ENCODE measurements around the gene THSD4.

THSD4 gene

DNA sequence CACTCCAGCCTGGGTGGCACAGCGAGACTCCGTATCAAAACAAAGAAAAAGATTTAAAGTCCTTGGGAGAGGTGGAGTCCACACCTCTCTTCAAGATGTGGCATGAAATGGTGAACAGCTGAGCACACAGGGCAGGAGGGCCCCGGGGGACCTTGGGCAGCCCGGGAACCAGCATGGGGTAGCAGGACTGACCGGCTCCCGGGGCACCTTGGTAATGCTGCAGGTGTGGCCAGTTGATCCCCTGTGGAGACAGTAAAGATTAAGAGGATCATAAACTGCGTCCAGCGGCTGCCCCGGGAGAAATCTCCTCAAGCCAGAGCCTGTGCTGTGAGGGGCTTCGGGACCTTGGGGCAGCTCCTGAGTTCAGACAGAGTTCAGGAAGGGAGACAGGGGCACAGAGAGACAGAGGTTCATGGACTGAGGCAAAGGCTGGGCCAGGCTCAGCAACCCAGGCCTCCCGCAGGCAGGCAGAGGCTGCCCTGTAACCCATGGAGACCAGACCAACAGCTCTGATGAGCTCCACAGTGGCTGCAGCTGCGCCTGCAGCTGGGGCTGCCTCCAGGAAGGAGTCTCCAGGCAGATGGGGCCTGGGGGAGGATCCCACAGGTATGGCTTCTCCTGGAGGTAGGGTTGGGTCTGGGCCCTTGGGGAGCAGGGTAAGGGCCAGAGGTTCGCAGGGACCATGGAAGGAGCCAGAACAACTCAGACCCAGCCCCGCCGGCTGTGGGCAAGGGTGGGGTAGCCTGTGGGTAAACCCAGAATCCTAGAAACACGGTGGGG, 695.2 kb downstream of the THSD4 start, which contains the start of gene NR2E3:
Gene NR2E3 (plus strand): TSS at position 299 of the 780 bp plus-strand sequence. CDS start 190 bp downstream, at position 489.
- DNase-seq (ENCODE audit: low read depth), result no peak

DNA sequence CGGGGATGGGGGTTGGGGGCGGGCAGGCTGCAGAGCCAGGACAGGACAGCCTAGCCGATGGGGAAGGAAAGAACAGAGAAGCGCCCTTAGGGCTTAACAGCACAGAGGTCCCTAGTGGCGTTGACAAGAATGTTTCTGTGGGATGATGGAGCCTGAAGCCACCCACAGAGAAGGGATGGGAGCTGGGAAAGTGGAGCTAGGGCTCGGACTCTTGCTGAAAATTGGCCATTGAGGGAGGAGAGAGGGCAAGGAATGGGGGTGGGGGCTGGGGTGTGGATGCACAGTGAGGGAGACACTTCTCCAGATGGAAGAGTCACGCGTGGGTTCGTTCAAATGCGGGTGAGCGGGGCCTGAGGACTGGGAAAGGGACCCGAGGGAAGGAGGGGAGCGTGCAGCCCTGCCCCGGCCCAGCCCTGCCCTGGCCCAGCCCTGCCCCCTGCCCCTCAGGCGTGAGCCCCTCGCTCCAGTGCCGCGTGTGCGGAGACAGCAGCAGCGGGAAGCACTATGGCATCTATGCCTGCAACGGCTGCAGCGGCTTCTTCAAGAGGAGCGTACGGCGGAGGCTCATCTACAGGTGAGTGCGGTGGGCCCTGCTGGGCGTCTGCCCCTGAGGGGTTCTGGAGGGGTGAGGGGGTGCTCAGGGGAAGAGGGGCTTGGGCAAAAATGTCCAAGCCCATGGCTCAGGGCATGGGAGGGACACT, 695.9 kb downstream of the THSD4 start:
- no peak for DNase-seq (ENCODE audit: low read depth)

DNA sequence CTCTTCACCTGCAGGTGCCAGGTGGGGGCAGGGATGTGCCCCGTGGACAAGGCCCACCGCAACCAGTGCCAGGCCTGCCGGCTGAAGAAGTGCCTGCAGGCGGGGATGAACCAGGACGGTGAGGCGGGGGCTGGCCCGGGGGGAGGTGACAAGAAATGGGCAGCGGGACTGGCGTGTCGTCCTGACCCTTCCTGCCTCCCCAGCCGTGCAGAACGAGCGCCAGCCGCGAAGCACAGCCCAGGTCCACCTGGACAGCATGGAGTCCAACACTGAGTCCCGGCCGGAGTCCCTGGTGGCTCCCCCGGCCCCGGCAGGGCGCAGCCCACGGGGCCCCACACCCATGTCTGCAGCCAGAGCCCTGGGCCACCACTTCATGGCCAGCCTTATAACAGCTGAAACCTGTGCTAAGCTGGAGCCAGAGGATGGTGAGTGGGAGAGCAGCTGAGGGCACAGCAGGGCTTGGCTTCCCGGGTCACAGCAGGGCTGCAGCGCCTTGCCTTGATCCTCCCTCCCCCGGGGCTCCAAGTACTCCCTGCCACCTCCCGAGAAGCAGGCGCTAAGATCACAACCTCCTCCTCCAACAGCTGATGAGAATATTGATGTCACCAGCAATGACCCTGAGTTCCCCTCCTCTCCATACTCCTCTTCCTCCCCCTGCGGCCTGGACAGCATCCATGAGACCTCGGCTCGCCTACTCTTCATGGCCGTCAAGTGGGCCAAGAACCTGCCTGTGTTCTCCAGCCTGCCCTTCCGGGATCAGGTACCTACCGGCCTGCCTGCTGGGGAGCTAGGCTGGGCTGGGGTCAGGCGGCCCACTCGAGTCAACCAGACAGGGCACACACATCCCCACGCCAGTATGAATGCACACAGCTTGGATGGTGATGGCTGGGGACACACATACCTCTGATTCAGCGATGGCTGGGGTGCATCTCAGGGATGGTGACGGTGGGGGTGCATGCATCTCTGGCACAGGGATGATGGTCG, 696.8 kb downstream of the THSD4 start:
- no peak for DNase-seq (ENCODE audit: low read depth)

DNA sequence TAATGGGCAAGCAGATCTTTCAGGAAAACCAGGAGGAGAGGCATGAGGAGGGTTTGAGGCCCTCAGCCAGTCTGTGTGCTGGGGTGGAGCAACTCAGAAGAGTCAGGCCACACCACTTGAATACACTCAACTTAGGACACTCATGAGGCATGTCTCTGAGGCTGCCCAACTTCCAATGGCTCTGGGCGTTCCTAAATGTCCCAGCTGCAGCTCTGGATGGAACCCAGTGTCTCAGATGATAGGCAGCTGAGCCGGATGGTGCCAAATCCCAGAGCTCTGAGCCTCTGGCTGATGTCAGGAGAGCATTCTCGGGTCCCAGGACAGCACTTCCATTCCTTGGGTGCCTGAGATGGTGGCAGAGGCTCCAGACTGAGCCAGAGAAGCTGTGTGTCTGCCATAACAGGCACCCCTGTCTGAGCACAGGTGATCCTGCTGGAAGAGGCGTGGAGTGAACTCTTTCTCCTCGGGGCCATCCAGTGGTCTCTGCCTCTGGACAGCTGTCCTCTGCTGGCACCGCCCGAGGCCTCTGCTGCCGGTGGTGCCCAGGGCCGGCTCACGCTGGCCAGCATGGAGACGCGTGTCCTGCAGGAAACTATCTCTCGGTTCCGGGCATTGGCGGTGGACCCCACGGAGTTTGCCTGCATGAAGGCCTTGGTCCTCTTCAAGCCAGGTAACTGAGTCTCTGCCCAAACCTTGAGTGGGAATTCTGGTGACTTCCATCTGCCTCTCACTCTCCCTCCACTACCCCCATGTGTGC, 697.9 kb downstream of the THSD4 start:
- no peak for DNase-seq (ENCODE audit: low read depth)

DNA sequence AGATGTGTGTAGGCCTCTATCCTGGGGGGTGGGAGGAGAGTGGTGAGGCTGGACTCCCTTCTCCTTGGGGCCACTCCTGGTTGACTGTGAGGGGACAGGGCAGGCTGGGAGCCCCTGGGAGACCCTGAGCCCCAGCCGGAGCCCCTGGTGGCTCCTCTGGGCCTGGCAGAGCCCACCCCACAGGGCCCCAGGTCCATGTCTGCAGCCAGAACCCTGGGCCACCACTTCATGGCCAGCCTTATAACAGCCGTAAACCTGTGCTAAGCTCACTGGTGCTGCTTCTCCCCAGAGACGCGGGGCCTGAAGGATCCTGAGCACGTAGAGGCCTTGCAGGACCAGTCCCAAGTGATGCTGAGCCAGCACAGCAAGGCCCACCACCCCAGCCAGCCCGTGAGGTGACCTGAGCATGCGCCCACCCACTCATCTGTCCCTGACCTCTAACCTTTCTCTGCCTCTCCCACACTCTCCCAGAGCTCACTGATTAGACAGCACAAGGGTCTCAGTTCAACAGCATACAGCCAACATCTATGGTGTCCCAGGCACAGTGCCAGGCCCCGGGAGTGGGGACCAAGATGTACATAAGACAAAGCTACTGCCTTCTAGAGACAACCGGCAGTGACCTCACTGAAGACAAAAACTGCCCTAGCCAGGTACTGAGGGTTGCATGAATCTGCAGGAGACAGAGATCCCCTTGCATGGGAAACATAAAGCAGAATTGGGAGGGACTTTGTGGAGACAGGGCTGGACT, 698.6 kb downstream of the THSD4 start:
- DNase-seq (ENCODE audit: low read depth), result no peak

DNA sequence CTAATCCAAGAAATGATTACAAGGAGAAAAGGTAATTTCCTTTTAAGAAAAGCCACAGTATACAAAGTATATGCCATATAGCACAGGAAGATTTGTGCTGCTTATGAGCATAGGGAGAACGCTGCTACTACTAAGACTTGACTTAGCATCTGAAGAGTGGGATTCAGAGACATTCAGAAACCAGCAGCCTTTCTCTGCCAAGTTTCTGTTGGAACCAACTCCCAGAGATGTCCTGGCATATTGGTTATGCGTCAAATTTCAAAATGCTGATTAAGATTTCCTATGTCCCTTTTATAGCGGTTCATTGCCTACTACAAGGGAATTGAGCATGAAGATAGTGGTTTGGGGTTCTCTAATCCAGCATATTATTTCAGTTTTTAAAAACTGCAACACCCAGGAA, 700.0 kb downstream of the THSD4 start:
- DNase-seq (ENCODE audit: low read depth), result no peak

DNA sequence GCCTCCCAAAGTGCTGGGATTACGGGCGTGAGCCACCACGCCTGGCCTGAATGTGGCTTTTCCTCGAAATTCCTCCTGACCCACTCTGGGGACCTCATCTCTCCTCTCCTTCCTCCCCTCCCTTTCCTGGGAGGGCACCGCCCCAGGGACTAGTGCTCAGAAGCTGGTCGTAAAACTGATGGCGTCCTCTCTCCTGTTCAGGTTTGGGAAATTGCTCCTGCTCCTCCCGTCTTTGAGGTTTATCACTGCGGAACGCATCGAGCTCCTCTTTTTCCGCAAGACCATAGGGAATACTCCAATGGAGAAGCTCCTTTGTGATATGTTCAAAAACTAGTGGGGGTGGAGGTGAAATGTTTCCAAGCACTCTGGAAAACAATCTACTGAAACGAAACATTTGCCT, 702.1 kb downstream of the THSD4 start:
- DNase-seq (ENCODE audit: low read depth), result no peak

DNA sequence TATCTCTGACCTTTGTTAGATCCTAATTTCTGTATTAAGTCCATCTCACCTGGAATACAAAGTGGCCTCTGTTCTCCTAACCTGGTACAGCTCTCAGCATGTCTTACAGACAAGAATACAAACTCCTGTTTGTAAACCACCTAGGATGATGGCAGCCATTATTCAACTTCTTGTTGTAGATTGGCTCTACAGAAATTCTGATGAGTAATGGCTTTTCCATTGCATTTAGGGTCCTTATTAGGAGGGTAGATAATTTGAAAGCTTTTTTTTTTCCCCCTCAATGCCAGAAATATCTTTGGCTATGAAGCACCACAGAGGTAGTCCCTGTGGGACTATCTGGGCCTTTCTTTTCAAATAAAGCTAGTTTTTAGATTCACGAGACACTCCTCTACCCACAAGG, 704.9 kb downstream of the THSD4 start:
- DNase-seq (ENCODE audit: low read depth), result no peak

DNA sequence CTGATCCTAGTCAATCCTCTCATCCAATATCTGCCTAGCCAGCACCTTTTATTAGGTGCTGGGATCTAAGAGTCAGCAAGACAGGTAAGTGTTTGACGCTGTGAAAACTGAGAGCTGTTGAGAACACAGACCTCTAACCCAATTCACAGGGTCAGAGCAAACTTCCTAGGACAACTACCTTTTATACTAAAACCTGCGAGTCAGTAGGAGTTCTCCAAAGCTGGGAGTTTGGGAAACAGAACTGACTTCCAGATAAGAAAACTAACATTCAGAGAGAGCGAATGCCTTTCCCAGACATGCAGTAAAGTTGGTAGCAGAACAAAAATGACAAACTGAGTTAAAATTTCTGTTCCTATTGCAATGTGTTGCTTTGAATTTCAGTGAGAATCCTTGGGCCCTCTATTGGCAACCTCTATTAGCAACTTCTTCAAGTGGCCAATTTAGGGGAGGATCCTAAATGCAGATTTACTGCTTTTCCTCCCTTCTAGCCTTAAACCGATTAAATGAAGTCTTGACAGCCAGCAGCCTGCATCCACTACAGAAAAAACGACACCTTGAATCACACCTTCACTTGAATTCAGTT, 706.4 kb downstream of the THSD4 start:
- no peak for DNase-seq (ENCODE audit: low read depth)

DNA sequence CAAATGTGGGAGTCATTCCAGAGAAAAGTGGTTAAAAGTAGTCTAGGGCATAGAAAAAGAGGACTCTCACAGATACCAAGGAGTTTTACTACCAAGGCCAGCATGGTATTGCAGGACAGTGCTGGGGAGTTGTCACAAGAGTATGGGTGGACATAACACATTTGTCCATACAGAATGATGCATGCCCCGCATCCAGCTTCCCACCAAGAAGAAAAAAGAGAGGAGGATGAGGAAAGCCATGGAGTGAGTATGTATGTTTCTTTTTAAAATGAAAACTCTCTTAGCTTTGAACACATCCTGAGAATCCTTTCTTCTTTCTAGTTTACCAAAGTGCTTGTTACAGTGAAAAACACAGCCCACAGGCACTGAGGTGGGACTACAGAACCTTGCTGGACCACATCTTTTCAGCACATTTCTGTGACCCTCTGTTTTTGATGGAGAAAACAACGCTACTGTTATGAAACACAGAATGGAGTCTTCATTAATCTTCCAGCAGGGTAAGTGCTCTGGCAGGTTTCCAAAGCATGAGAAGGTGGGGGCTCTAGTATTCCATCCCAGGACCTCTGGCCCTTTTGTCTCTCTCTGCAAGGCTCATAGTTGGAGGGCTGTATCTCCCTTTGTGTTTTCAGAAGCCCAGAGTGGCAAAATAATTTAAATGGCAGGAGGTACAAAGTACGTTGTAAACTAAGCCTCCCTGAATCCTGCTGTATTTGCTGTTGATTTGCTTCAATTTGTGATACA, 707.8 kb downstream of the THSD4 start:
- no peak for DNase-seq (ENCODE audit: low read depth)

DNA sequence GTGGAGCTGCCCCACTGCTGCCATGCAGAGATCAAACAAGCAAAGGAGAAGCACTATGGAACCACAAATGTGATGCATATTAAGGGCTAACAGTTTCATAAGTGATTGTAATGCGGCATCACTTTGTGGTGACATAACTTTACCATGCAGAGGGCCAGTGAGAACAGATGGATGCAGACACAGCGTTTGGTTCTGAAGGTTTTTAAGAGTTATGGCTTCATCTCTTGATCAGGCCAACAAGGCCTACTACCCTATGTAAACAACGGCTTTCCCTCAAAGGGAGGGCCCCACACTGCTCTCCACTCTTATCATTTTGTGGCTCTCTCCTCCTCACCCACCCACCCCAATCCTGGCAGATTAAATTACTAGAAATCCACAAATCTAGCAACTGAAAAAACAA, 708.5 kb downstream of the THSD4 start:
- DNase-seq (ENCODE audit: low read depth), result no peak

DNA sequence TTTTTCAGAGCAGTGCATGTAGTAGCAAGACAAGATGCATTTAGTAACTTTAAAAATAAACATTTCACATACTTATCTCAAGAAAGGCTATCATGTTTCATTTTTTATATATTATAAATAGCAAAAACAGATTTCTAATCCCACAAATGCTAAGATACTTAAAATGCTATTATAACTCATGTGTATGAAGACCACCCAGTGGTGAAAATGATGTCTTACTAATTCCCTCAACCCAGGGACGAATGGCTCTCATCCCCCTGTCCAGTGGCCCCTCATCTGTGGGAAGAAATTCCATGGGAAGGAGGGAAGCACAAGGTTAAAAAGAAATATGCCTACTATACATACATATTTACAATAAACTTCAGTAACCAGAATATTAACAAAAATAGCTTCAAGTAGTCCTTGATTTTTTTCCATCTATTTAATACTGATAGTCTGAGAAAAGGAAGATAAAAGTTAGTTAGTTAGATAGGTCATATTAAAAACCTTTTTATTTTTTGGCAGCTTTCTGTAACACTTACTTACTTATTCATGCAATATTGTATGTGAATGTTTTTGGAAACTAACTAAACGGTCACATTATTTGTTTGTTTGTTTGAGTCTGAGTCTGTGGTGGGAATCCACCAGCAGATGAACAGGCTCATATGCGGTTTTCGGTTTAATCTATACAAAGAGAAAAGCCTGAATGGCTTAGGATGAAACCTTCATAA, 709.9 kb downstream of the THSD4 start:
- DNase-seq (ENCODE audit: low read depth), result no peak

DNA sequence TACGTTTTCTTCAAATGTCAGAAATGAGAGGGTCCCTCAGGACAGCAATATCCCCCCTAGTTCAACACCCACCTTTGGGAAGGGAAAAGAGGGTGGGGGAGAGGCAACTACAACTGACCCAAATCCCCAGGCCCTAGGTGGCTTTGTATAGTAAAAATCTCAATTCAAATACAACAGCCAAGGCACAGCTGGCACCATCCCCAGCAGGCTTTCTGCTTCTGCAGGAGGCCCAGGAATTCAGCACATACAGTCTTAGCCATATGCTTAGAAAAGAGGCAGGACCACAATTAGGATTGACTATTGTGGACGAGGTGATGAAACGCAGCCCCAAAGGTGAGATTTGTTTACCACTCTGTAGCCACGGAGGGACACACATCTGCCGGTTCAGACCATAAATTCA, 710.9 kb downstream of the THSD4 start:
- no peak for DNase-seq (ENCODE audit: low read depth)

DNA sequence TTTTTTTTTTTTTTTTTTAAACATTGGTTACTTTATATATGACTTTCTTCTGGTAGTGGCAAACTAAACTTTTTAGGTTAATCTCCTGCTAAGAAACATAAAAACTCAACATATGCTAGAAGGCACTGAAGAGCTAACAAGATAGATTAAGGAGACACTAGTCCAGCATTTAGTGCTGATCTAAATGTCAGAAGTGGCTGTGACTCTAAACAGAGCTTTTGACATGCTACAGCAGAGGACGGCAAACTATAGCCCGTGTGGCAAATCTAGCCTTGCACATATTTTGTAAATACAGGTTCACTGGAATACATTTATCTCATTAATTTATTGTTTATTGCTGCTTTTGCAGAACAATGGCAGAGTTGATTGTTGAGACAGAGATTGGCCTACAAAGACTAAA, 715.7 kb downstream of the THSD4 start:
- no peak for DNase-seq (ENCODE audit: low read depth)

Measured in stromal cell of bone marrow (primary cell).